ENCODE measurements around the gene RNF114. TPM values are rescaled to one million over a fixed set of nuclear protein-coding genes. Genes with fewer than 3 reads are reported as not detected.

RNF114 gene
- total RNA-seq, 1 donor from 2014 or later = 35.0 TPM

DNA sequence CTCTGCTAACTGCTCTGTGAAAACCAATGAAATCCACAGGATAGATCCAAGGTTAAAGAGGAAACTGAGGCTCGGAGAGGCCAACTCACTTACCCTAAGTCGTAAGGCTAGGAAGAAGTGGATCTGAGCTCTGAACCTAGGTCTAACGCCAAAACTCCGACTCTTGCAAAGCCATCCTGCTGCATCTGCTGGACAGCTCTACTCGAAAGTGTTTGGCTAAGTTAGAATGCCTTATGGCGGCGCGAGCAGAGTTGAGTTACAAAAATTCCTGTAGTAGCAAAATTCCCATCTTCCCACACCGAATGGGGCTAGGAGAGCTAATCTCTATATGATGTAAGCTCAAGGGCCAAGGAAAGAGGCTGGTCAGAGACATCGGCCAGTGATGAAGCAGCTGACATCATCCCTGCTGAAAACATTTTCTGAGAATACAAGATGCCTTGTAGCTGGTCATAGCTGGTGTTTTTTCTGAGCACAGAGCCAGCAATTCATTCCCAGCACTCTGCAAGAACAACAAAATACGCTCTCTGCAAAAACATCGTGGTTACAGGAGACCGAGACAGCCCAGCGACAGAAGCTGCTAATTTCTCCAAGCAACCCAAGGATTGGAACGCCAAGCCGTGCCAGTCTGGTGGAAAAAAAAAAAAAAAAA, 22.7 kb upstream of the RNF114 start:
- Histone ChIP-seq H3K27me3 (ENCODE audit: control insufficient read depth in 3 of 3, insufficient read depth in 3 of 3, low read length in 3 of 3) (no peaks in the 10 kb centered on the region), H3K4me3 (ENCODE audit: low read length in 3 of 3) (peak overlapping the region; percentile 99 to 100 (median 100)), H3K4me1 (ENCODE audit: control insufficient read depth in 3 of 3, insufficient read depth in 3 of 3, low read length in 3 of 3) (peaks cover 50 to 72% (median 61%) of the 10 kb centered on the region in 3 donors), H3K9me3 (ENCODE audit: control insufficient read depth in 3 of 3, low read length in 3 of 3) (no peaks in the 10 kb centered on the region), H3K27ac (ENCODE audit: low read depth, low read length) (no peak overlapping the region), H3K36me3 (ENCODE audit: control insufficient read depth in 3 of 3, insufficient read depth in 3 of 3, low read length in 3 of 3) (peaks cover 0 to 3% (median 2%) of the 10 kb centered on the region in 3 donors), H3K9ac (ENCODE audit: low read depth in 1 of 3, low read length in 3 of 3) (peak overlapping the region in 2 of 3 donors; percentile 13 to 98)

DNA sequence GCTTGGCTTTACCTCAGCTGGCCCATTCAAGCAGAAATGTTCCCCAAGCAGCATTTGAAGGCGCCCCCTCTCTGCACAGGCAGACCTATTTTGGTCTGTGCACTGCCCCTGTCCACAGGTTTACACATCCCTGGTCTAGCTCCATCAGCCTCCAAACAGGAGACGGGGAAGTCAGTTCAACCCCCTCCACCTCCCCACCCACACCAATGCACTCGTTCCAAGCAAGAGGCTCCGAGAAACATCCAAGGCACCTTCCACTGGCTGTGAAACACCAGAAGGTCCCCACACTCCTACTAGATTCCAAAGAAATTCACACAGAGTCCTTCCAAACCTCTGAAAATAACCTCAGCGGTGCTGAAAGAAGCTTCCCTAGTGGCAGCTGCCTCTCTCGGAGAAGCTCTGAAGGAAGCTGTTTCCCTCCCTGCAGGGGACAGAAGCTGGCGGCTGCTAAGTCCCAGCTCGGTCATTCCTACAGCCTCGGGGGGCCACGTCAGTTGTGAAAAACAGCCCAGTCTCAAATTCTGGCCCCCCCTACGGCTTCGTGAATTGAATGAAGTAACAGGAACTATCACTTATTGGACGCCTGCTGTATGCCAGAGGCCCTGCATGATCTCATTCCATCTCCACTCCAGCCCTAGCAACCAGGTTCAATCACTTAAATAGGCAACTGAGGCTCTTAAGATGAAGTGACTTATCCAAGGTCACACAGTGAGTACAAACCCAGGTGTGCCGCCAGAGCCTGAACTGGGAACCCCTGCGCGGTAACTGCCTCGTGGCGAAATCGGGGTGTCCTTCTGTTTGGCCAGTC, 21.7 kb upstream of the RNF114 start:
- H3K9ac ChIP-seq (ENCODE audit: low read depth in 1 of 3, low read length in 3 of 3) = peak overlapping the region; percentile 85 to 98 (median 98)
- H3K4me1 ChIP-seq (ENCODE audit: control insufficient read depth in 3 of 3, insufficient read depth in 3 of 3, low read length in 3 of 3) = peaks cover 45 to 62% (median 52%) of the 10 kb centered on the region in 3 donors
- peak overlapping the region; percentile 99 to 100 (median 100) for H3K4me3 ChIP-seq (ENCODE audit: low read length in 3 of 3)
- H3K27me3 ChIP-seq (ENCODE audit: control insufficient read depth in 3 of 3, insufficient read depth in 3 of 3, low read length in 3 of 3) = no peaks in the 10 kb centered on the region
- peaks cover 0 to 2% (median 0%) of the 10 kb centered on the region in 3 donors for H3K36me3 ChIP-seq (ENCODE audit: control insufficient read depth in 3 of 3, insufficient read depth in 3 of 3, low read length in 3 of 3)
- H3K27ac ChIP-seq (ENCODE audit: low read depth, low read length) = peak overlapping the region; percentile 100
- no peaks in the 10 kb centered on the region for H3K9me3 ChIP-seq (ENCODE audit: control insufficient read depth in 3 of 3, low read length in 3 of 3)

- H3K36me3 ChIP-seq (ENCODE audit: control insufficient read depth in 3 of 3, insufficient read depth in 3 of 3, low read length in 3 of 3) = peaks cover 0 to 2% (median 0%) of the 10 kb centered on the region in 3 donors
- peaks cover 41 to 58% (median 47%) of the 10 kb centered on the region in 3 donors for H3K4me1 ChIP-seq (ENCODE audit: control insufficient read depth in 3 of 3, insufficient read depth in 3 of 3, low read length in 3 of 3)
- no peaks in the 10 kb centered on the region for H3K27me3 ChIP-seq (ENCODE audit: control insufficient read depth in 3 of 3, insufficient read depth in 3 of 3, low read length in 3 of 3)
- peak overlapping the region; percentile 100 for H3K27ac ChIP-seq (ENCODE audit: low read depth, low read length)
- H3K9ac ChIP-seq (ENCODE audit: low read depth in 1 of 3, low read length in 3 of 3) = peak overlapping the region; percentile 85 to 98 (median 98)
- peak overlapping the region; percentile 99 to 100 (median 100) for H3K4me3 ChIP-seq (ENCODE audit: low read length in 3 of 3)
- no peaks in the 10 kb centered on the region for H3K9me3 ChIP-seq (ENCODE audit: control insufficient read depth in 3 of 3, low read length in 3 of 3)
These were observed 21.1 kb upstream of the RNF114 start for GRCh38 chr20:49915118-49915379.

GRCh38 chr20:49915380-49916145, 20.6 kb upstream of the RNF114 start, which contains the start of gene SPATA2:
Gene SPATA2 (minus strand): TSS chr20:49915529. CDS start chr20:49908490, 7,039 bp downstream.
- no peaks in the 10 kb centered on the region for H3K27me3 ChIP-seq (ENCODE audit: control insufficient read depth in 3 of 3, insufficient read depth in 3 of 3, low read length in 3 of 3)
- H3K4me1 ChIP-seq (ENCODE audit: control insufficient read depth in 3 of 3, insufficient read depth in 3 of 3, low read length in 3 of 3) = peaks cover 35 to 53% (median 42%) of the 10 kb centered on the region in 3 donors
- H3K4me3 ChIP-seq (ENCODE audit: low read length in 3 of 3) = peak within 1 kb of the TSS; percentile 99 to 100 (median 100)
- no peaks in the 10 kb centered on the region for H3K36me3 ChIP-seq (ENCODE audit: control insufficient read depth in 3 of 3, insufficient read depth in 3 of 3, low read length in 3 of 3)
- H3K27ac ChIP-seq (ENCODE audit: low read depth, low read length) = peak within 1 kb of the TSS; percentile 100
- peak within 1 kb of the TSS; percentile 85 to 98 (median 98) for H3K9ac ChIP-seq (ENCODE audit: low read depth in 1 of 3, low read length in 3 of 3)
- no peaks in the 10 kb centered on the region for H3K9me3 ChIP-seq (ENCODE audit: control insufficient read depth in 3 of 3, low read length in 3 of 3)

DNA sequence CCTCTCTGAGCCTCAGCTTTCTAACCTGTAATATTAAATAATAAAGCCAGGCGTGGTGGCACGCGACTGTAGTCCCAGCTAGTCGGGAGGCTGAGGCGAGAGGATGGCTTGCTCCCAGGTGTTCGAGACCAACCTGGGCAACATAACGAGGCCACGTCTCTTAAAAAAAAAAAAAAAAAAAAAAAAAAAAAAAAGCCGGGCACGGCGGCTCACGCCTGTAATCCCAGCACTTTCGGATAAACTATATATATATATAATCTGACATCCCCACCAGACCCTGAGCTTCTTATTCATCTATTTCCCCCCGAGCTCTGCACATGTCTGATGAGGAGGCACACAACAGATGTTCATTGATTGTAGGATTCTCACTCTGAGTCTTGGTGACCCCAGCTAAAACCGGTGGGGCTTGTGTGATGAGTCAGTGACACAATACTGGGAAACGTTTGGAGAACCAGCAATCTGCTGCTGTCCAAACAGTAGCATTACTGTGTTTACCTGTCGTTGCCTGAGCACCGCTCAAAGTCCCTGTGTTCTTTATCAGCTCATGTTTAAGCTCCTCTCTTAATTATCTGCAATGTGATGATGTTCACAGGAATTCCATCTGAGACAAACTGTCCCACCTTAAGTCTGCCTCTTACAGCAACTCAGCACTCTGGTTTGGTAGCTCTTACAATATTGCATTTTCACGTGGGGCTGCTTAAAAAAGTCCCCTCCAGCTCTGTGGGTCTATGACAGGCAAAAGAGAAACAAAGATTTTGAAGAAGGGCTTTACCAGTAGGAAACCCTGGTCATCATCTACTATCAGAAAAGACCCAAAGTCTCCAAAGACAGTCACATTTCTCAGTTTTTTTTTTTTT, 19.8 kb upstream of the RNF114 start:
- peak overlapping the region; percentile 100 for H3K27ac ChIP-seq (ENCODE audit: low read depth, low read length)
- peaks cover 29 to 45% (median 34%) of the 10 kb centered on the region in 3 donors for H3K4me1 ChIP-seq (ENCODE audit: control insufficient read depth in 3 of 3, insufficient read depth in 3 of 3, low read length in 3 of 3)
- no peaks in the 10 kb centered on the region for H3K9me3 ChIP-seq (ENCODE audit: control insufficient read depth in 3 of 3, low read length in 3 of 3)
- peak overlapping the region; percentile 99 to 100 (median 100) for H3K4me3 ChIP-seq (ENCODE audit: low read length in 3 of 3)
- peak overlapping the region; percentile 85 to 98 (median 98) for H3K9ac ChIP-seq (ENCODE audit: low read depth in 1 of 3, low read length in 3 of 3)
- no peaks in the 10 kb centered on the region for H3K36me3 ChIP-seq (ENCODE audit: control insufficient read depth in 3 of 3, insufficient read depth in 3 of 3, low read length in 3 of 3)
- no peaks in the 10 kb centered on the region for H3K27me3 ChIP-seq (ENCODE audit: control insufficient read depth in 3 of 3, insufficient read depth in 3 of 3, low read length in 3 of 3)

GRCh38 chr20:49918446-49918845, 17.8 kb upstream of the RNF114 start:
- H3K4me3 ChIP-seq (ENCODE audit: low read length in 3 of 3) = no peak overlapping the region
- H3K36me3 ChIP-seq (ENCODE audit: control insufficient read depth in 3 of 3, insufficient read depth in 3 of 3, low read length in 3 of 3) = no peaks in the 10 kb centered on the region
- no peaks in the 10 kb centered on the region for H3K9me3 ChIP-seq (ENCODE audit: control insufficient read depth in 3 of 3, low read length in 3 of 3)
- peaks cover 18 to 28% (median 23%) of the 10 kb centered on the region in 3 donors for H3K4me1 ChIP-seq (ENCODE audit: control insufficient read depth in 3 of 3, insufficient read depth in 3 of 3, low read length in 3 of 3)
- no peaks in the 10 kb centered on the region for H3K27me3 ChIP-seq (ENCODE audit: control insufficient read depth in 3 of 3, insufficient read depth in 3 of 3, low read length in 3 of 3)
- no peak overlapping the region for H3K27ac ChIP-seq (ENCODE audit: low read depth, low read length)
- no peak overlapping the region for H3K9ac ChIP-seq (ENCODE audit: low read depth in 1 of 3, low read length in 3 of 3)

GRCh38 chr20:49919009-49919408, 17.2 kb upstream of the RNF114 start:
- Histone ChIP-seq H3K27ac (ENCODE audit: low read depth, low read length) (no peak overlapping the region), H3K27me3 (ENCODE audit: control insufficient read depth in 3 of 3, insufficient read depth in 3 of 3, low read length in 3 of 3) (no peaks in the 10 kb centered on the region), H3K36me3 (ENCODE audit: control insufficient read depth in 3 of 3, insufficient read depth in 3 of 3, low read length in 3 of 3) (no peaks in the 10 kb centered on the region), H3K9ac (ENCODE audit: low read depth in 1 of 3, low read length in 3 of 3) (no peak overlapping the region), H3K4me3 (ENCODE audit: low read length in 3 of 3) (no peak overlapping the region), H3K9me3 (ENCODE audit: control insufficient read depth in 3 of 3, low read length in 3 of 3) (no peaks in the 10 kb centered on the region), H3K4me1 (ENCODE audit: control insufficient read depth in 3 of 3, insufficient read depth in 3 of 3, low read length in 3 of 3) (peaks cover 12 to 22% (median 17%) of the 10 kb centered on the region in 3 donors)

GRCh38 chr20:49919461-49919860, 16.7 kb upstream of the RNF114 start:
- H3K4me1 ChIP-seq (ENCODE audit: control insufficient read depth in 3 of 3, insufficient read depth in 3 of 3, low read length in 3 of 3) = peaks cover 7 to 17% (median 13%) of the 10 kb centered on the region in 3 donors
- no peaks in the 10 kb centered on the region for H3K27me3 ChIP-seq (ENCODE audit: control insufficient read depth in 3 of 3, insufficient read depth in 3 of 3, low read length in 3 of 3)
- no peaks in the 10 kb centered on the region for H3K36me3 ChIP-seq (ENCODE audit: control insufficient read depth in 3 of 3, insufficient read depth in 3 of 3, low read length in 3 of 3)
- no peak overlapping the region for H3K4me3 ChIP-seq (ENCODE audit: low read length in 3 of 3)
- H3K9ac ChIP-seq (ENCODE audit: low read depth in 1 of 3, low read length in 3 of 3) = no peak overlapping the region
- H3K27ac ChIP-seq (ENCODE audit: low read depth, low read length) = no peak overlapping the region
- H3K9me3 ChIP-seq (ENCODE audit: control insufficient read depth in 3 of 3, low read length in 3 of 3) = no peaks in the 10 kb centered on the region

DNA sequence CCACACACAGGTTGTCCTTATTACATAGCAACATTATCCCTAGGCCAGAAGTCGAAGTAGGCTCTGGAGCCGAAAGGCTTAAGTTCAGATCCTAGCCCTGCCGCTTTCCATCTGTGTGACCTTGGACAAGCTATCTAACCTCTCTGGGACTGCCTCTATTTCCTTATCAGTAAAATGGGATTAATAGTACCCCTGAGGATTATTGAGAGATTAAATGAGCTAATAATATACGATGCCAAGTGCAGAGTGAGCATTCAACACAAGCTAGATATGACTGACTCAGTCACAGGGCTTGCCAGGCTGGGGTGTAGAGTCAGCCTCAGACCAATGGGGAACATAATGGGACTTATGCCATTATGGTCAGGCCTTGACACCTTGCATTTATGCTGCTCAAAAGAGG, 11.9 kb upstream of the RNF114 start:
- Histone ChIP-seq H3K9ac (ENCODE audit: low read depth in 1 of 3, low read length in 3 of 3) (no peak overlapping the region), H3K9me3 (ENCODE audit: control insufficient read depth in 3 of 3, low read length in 3 of 3) (no peaks in the 10 kb centered on the region), H3K4me3 (ENCODE audit: low read length in 3 of 3) (no peak overlapping the region), H3K27me3 (ENCODE audit: control insufficient read depth in 3 of 3, insufficient read depth in 3 of 3, low read length in 3 of 3) (no peaks in the 10 kb centered on the region), H3K27ac (ENCODE audit: low read depth, low read length) (no peak overlapping the region), H3K36me3 (ENCODE audit: control insufficient read depth in 3 of 3, insufficient read depth in 3 of 3, low read length in 3 of 3) (no peaks in the 10 kb centered on the region), H3K4me1 (ENCODE audit: control insufficient read depth in 3 of 3, insufficient read depth in 3 of 3, low read length in 3 of 3) (peaks cover 0 to 4% (median 0%) of the 10 kb centered on the region in 3 donors)

All from skeletal muscle tissue (tissue), 4 donors.